Measurements from ENCODE around the gene NUSAP1.

GRCh38 chr15:41341519-41341918, 8.8 kb downstream of the NUSAP1 start:
- TF ChIP-seq YY1 (IDR thresholded peaks at IDR 0.05; ENCODE audit: insufficient read depth, insufficient read length) (no peak), ZNF274 (IDR thresholded peaks at IDR 0.05; ENCODE audit: low read depth, low read length) (no peak), SUZ12 (IDR thresholded peaks at IDR 0.05; ENCODE audit: extremely low read depth, insufficient read depth, insufficient read length) (no peak)

Measured in NT2/D1 (cell line).